Measurements from ENCODE around the gene EFCAB12. TPM values are rescaled to one million over a fixed set of nuclear protein-coding genes. Genes with fewer than 3 reads are reported as not detected.
"Not testable (repeated sequence)": the region's sequence is repeated elsewhere in the genome, so short reads cannot be mapped to it uniquely, and the experiment has no call there.

The EFCAB12 gene
- total RNA-seq, 1 donor from 2014 or later, result 0.63 TPM

DNA sequence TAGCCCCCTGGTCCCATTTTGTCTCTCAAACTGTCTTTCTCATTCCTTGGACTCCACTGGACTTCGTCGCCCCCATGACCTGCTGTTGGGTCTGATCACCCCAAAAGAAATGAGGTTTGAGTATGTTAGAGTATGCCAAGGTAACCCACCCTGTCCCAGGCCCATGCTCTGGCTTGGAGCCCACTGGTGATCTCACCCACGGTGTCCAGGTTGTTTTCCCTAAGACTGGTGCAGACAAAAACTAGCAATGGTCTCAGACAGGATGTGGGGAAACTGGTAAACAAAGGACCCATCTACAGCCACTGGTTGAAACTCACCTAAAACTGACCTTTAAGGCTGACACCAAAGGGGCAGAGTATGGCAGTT, 38.9 kb downstream of the EFCAB12 start:
- H3K9me3 Mint-ChIP-seq, result no peaks in the 10 kb centered on the region
- H3K27ac Mint-ChIP-seq, result peak overlapping the region; percentile 53
- DNase-seq, result no peak
- intact Hi-C loops (cut with micrococcal nuclease), result no loop called here
- no peaks in the 10 kb centered on the region for H3K27me3 Mint-ChIP-seq
- no peaks in the 10 kb centered on the region for H3K4me1 Mint-ChIP-seq
- H3K36me3 Mint-ChIP-seq (ENCODE audit: low read depth), result peaks cover 41% of the 10 kb centered on the region
- H3K4me3 Mint-ChIP-seq, result no peak overlapping the region

DNA sequence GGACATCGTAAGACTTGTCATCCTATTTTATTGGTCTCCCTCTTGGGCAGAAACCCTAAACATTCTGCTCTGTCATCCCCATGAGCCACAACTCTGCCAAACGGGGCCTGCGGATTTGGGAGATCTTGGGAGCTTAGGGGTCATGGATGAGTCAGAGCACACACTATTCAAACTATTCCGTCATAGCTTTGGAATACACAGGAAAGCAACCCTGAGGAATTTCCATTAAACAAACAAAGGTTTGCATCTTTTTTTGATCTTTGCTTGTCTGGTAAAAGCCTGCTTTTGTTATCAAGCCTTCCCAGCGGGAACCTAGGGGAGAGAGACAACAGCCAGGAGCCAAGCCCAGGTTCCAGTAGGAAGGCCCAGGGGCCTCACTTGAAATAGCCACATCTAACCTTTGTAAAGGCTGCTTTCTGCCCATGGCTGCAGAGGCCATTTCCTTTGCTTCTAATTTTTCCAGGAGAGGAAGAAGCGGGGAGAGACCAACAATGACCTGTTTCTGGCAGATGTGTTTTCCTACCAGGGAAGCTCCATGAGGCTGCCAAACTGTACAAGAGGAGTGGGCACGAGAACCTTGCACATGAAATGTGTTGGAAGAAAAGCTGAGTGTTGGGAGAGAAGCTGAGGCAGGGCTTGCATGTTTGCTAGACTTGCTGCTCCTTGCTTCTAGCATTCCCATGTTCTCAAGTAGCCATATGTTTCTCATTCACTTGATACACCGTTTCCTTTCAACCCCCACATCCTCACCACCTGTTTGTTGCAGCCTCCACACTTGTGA, 39.5 kb downstream of the EFCAB12 start:
- peaks cover 40% of the 10 kb centered on the region for H3K36me3 Mint-ChIP-seq (ENCODE audit: low read depth)
- H3K4me3 Mint-ChIP-seq; DNase-seq; H3K27ac Mint-ChIP-seq; H3K9me3 Mint-ChIP-seq; H3K27me3 Mint-ChIP-seq; intact Hi-C loops (cut with micrococcal nuclease); H3K4me1 Mint-ChIP-seq: not testable (repeated sequence)

- Mint-ChIP-seq H3K36me3 (ENCODE audit: low read depth) (peaks cover 34% of the 10 kb centered on the region), H3K9me3 (no peaks in the 10 kb centered on the region), H3K4me3 (no peak overlapping the region), H3K27ac (no peak overlapping the region), H3K27me3 (no peaks in the 10 kb centered on the region), H3K4me1 (peaks cover 2% of the 10 kb centered on the region)
- DNase-seq, result no peak
- intact Hi-C loops (cut with micrococcal nuclease), result no loop called here
Measured at GRCh38 chr3:129387487-129387886, 40.9 kb downstream of the EFCAB12 start.

GRCh38 chr3:129386984-129387383, 41.5 kb downstream of the EFCAB12 start:
- H3K27ac Mint-ChIP-seq, result no peak overlapping the region
- no peak for DNase-seq
- intact Hi-C loops (cut with micrococcal nuclease), result no loop called here
- H3K9me3 Mint-ChIP-seq, result no peaks in the 10 kb centered on the region
- H3K4me3 Mint-ChIP-seq, result no peak overlapping the region
- peaks cover 2% of the 10 kb centered on the region for H3K4me1 Mint-ChIP-seq
- peaks cover 34% of the 10 kb centered on the region for H3K36me3 Mint-ChIP-seq (ENCODE audit: low read depth)
- no peaks in the 10 kb centered on the region for H3K27me3 Mint-ChIP-seq

GRCh38 chr3:129385507-129385906, 42.9 kb downstream of the EFCAB12 start:
- H3K27ac Mint-ChIP-seq; H3K4me3 Mint-ChIP-seq; intact Hi-C loops (cut with micrococcal nuclease); DNase-seq; H3K27me3 Mint-ChIP-seq; H3K4me1 Mint-ChIP-seq; H3K9me3 Mint-ChIP-seq: not testable (repeated sequence)
- peaks cover 23% of the 10 kb centered on the region for H3K36me3 Mint-ChIP-seq (ENCODE audit: low read depth)

- H3K9me3 Mint-ChIP-seq, result no peaks in the 10 kb centered on the region
- intact Hi-C loops (cut with micrococcal nuclease), result no loop called here
- no peaks in the 10 kb centered on the region for H3K27me3 Mint-ChIP-seq
- peaks cover 25% of the 10 kb centered on the region for H3K36me3 Mint-ChIP-seq (ENCODE audit: low read depth)
- no peak for DNase-seq
- no peak overlapping the region for H3K4me3 Mint-ChIP-seq
- H3K27ac Mint-ChIP-seq, result no peak overlapping the region
- peaks cover 2% of the 10 kb centered on the region for H3K4me1 Mint-ChIP-seq
Measured at GRCh38 chr3:129384594-129385323, 43.7 kb downstream of the EFCAB12 start.

DNA sequence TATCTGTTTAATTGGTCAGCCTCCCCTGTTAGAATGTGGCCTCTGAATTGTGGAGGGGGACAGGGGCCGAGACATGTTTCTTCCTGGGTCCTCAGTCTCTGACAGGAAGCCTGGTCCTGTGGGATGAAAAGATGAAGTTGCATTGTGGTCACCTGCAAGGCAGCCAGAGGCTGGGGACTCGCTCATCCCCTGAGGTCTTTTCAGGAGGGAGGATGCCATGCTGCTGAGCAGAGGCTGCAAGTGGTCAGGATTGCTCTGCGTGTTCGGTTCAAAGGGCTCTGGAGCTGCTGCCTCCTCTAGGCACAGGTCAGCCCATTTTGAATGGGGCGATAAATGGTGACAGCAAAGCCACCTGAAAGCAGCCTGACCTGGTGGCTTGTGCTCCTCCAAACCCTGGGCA, 44.3 kb downstream of the EFCAB12 start:
- H3K4me1 Mint-ChIP-seq; DNase-seq; H3K4me3 Mint-ChIP-seq; H3K27me3 Mint-ChIP-seq; H3K9me3 Mint-ChIP-seq; H3K27ac Mint-ChIP-seq; intact Hi-C loops (cut with micrococcal nuclease): not testable (repeated sequence)
- peaks cover 22% of the 10 kb centered on the region for H3K36me3 Mint-ChIP-seq (ENCODE audit: low read depth)

- no peak overlapping the region for H3K27ac Mint-ChIP-seq
- intact Hi-C loops (cut with micrococcal nuclease), result no loop called here
Measured at GRCh38 chr3:129383292-129383860, 45.1 kb downstream of the EFCAB12 start.

GRCh38 chr3:129382366-129382765, 46.1 kb downstream of the EFCAB12 start:
- H3K36me3 Mint-ChIP-seq (ENCODE audit: low read depth), result peaks cover 9% of the 10 kb centered on the region
- no peaks in the 10 kb centered on the region for H3K27me3 Mint-ChIP-seq
- no peak overlapping the region for H3K27ac Mint-ChIP-seq
- peaks cover 2% of the 10 kb centered on the region for H3K4me1 Mint-ChIP-seq
- intact Hi-C loops (cut with micrococcal nuclease), result no loop called here
- no peak for DNase-seq
- no peak overlapping the region for H3K4me3 Mint-ChIP-seq
- H3K9me3 Mint-ChIP-seq, result no peaks in the 10 kb centered on the region

More at GRCh38 chr3:129383292-129383860, 45.1 kb downstream of the EFCAB12 start:
- Mint-ChIP-seq H3K4me3 (no peak overlapping the region), H3K9me3 (no peaks in the 10 kb centered on the region), H3K27me3 (no peaks in the 10 kb centered on the region), H3K36me3 (ENCODE audit: low read depth) (peaks cover 17% of the 10 kb centered on the region), H3K4me1 (peaks cover 2% of the 10 kb centered on the region)
- peak; percentile 80 for DNase-seq

- peaks cover 2% of the 10 kb centered on the region for H3K36me3 Mint-ChIP-seq (ENCODE audit: low read depth)
- intact Hi-C loops (cut with micrococcal nuclease), result no loop called here
- no peak for DNase-seq
- no peaks in the 10 kb centered on the region for H3K9me3 Mint-ChIP-seq
- peaks cover 2% of the 10 kb centered on the region for H3K4me1 Mint-ChIP-seq
- no peaks in the 10 kb centered on the region for H3K27me3 Mint-ChIP-seq
- no peak overlapping the region for H3K27ac Mint-ChIP-seq
- H3K4me3 Mint-ChIP-seq, result no peak overlapping the region
Measured at GRCh38 chr3:129379582-129380358, 48.7 kb downstream of the EFCAB12 start.

DNA sequence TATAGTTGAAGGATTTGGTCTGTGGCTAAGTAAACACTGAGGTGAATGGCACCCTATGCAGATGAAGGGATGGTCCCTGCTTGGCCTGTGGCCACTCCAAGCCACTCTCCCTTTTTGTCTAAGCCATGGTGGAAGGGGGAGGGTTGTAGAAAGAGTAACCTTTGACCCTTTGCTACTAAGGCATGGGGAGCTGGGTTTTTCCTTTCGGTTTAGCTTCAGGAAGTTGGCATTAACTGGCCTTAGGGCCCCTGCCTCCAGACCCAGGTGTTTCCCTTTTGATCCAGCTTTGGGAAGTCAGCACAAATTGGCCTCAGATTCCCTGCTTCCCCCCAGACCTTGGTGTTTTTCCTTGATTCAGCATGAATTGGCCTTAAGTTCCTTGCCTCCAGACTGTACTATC, 49.5 kb downstream of the EFCAB12 start:
- peaks cover 2% of the 10 kb centered on the region for H3K36me3 Mint-ChIP-seq (ENCODE audit: low read depth)
- no peak overlapping the region for H3K27ac Mint-ChIP-seq
- no peak overlapping the region for H3K4me3 Mint-ChIP-seq
- intact Hi-C loops (cut with micrococcal nuclease), result no loop called here
- no peak for DNase-seq
- H3K27me3 Mint-ChIP-seq, result no peaks in the 10 kb centered on the region
- no peaks in the 10 kb centered on the region for H3K9me3 Mint-ChIP-seq
- peaks cover 2% of the 10 kb centered on the region for H3K4me1 Mint-ChIP-seq

DNA sequence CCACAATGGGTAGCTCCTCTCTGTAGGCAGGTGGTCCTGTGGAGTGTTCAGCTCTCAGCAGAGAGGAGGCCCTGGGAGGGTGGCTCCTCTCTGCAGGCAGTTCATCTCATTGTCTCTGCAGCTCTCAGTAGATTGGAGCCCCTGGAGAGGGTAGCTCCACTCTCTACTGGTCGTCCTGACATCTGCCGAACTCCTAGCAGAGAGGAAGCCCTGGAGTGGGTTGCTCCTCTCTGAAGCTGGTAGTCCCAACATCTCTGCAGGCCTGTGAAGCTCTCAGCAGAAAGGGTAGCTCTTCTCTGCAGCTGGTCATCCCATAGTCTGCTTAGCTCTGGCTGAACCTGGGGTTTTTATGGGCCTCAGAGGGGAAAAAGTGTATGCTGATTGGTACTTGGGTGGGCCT, 50.8 kb downstream of the EFCAB12 start:
- Mint-ChIP-seq H3K27ac (no peak overlapping the region), H3K27me3 (no peaks in the 10 kb centered on the region), H3K9me3 (no peaks in the 10 kb centered on the region), H3K36me3 (ENCODE audit: low read depth) (peaks cover 2% of the 10 kb centered on the region), H3K4me3 (no peak overlapping the region), H3K4me1 (no peaks in the 10 kb centered on the region)
- intact Hi-C loops (cut with micrococcal nuclease), result no loop called here
- no peak for DNase-seq

- Mint-ChIP-seq H3K4me3 (no peak overlapping the region), H3K27ac (no peak overlapping the region), H3K27me3 (no peaks in the 10 kb centered on the region), H3K36me3 (ENCODE audit: low read depth) (peaks cover 1% of the 10 kb centered on the region), H3K9me3 (no peaks in the 10 kb centered on the region), H3K4me1 (no peaks in the 10 kb centered on the region)
- DNase-seq, result no peak
- intact Hi-C loops (cut with micrococcal nuclease), result no loop called here
Measured at GRCh38 chr3:129375099-129375498, 53.3 kb downstream of the EFCAB12 start.

Data from activated CD4-positive, alpha-beta T cell treated with anti-CD3 and anti-CD28 coated beads, Interleukin-2, amount 10 ng/mL, durations not matched to agents 24 days and 14 days (primary cell).